Measurements from ENCODE around the gene INPP4A.

Gene INPP4A

DNA sequence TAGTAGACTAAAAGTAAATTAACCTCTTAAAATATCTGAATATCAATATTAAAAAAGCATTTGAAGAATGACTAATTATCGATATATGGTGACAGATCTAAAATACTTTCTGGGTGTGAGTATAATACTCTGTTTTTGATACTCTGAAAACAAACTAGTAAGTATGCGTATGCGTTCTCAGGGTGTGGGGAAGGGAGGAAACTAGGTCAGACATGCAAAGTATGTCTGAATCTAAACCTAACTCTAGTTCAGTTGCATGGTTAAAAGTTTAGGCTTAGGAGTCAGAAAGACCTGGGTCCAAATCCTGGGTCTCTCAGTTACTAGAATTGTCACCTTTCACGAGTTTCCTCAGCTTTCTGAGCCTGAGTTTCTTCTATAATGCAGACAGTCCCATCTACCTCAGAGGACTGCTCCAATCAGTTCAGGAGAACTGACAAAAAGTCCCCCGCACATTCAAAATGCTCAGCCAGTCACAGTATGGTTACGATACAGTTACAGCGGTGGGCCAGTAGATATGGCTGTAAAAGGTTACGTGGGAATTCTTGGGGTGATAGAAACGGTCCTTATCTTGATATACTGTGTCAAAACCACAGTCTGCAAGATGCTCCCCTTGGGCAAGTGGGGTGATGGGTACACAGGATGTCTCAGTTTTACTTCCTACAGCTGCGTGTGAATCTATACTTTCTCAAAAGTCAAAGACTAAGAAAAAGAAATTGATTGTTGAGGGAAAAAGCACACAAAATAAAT lies 192.9 kb downstream of the INPP4A start:
- peak in 1 of 2 donors; percentile 27 for DNase-seq (ENCODE audit: low read depth in 2 of 2)

GRCh38 chr2:98643496-98644100 lies 198.9 kb downstream of the INPP4A start:
- DNase-seq (ENCODE audit: low read depth in 2 of 2): no peak
